ENCODE results near the gene PCNX3.

PCNX3 gene

DNA sequence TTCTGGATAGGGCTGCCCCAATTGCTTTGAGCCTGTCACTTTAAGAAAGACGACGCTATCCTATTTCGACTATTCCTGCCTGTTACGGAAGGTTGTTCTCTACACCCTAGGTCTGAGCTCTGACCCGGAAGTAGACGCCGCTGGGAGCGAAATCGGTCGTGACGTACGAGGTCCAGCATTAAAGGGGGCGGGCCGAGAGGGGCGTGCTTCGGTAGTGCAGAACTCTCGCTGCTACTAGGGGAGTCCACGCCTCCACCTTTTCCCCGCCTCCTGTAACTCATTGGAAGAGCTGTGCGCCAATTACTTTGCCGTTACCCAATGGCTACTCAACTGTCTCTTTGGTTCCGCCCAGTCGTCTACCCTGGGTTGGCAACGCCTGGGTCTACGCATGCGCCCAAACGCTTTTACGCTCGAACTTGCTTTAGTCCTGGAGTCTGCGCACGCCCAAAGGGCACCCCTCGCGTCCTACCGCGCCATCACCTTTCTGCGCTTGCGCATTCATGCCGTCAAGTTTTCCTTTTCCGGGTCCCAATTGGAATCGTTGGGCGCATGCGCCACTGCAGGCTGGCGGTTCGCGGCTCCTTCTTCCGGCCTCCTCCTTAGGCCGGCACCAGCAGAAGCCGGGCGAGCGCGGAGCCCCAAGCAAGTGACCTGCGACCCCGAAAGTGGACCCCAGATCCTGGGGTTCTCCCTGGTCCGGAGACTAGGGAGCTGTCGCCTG lies at the start of gene PCNX3:
TSS of gene PCNX3 (plus strand) at position 548 of the 721 bp plus-strand sequence. CDS start 536 bp downstream, outside the sequence.
- DNase-seq (ENCODE audit: low spot score) = peak; percentile 100

DNA sequence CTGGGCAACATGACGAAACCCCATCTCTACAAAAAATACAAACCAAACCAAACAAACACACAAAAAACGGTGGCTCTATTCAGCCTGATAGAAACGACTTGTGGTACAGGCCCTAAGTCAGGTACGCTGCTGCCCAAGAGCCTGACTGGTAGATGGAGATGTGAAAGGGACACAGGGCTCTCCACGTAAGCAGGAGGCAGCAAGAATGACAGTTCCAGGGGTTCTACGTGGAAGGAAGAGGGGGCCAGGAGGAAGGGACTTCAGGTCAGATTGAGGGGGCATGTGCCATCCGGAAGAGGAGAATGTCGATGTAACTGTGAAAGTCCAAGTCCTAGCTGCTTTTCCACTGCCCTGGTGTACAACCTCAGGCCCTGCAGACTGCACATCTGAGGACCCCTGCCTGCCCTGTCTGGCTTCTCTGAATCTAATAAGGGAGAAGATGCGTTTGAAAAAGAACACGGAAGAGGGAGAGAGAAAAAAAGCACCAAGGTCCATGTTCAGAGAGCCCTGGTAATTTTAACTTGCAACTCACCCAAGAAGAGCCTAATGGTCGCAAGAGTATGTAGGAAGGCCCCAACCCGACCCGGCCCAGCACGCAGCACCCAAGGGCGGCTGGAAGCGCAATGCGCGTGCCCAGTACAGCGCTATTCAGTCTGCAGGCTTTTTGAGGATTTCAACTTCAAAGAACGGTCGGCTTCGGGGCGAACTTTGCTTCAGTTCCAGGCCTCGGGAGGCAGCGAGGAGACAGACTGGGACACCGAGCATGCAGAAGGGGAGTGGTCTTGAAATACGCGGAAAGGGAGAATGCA lies 46.2 kb upstream of the PCNX3 start:
- in situ Hi-C loops (cut with MboI; ENCODE audit: low sequenced_read_pairs, unreplicated experiment) = no loop called here
- DNase-seq (ENCODE audit: low spot score) = no peak
- TF ChIP-seq, protein P1, sequence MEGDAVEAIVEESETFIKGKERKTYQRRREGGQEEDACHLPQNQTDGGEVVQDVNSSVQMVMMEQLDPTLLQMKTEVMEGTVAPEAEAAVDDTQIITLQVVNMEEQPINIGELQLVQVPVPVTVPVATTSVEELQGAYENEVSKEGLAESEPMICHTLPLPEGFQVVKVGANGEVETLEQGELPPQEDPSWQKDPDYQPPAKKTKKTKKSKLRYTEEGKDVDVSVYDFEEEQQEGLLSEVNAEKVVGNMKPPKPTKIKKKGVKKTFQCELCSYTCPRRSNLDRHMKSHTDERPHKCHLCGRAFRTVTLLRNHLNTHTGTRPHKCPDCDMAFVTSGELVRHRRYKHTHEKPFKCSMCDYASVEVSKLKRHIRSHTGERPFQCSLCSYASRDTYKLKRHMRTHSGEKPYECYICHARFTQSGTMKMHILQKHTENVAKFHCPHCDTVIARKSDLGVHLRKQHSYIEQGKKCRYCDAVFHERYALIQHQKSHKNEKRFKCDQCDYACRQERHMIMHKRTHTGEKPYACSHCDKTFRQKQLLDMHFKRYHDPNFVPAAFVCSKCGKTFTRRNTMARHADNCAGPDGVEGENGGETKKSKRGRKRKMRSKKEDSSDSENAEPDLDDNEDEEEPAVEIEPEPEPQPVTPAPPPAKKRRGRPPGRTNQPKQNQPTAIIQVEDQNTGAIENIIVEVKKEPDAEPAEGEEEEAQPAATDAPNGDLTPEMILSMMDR (IDR thresholded peaks at IDR 0.05; ENCODE audit: borderline replicate concordance, control extremely low read depth, extremely low read depth, insufficient read depth, missing control alignments) = no peak

More for the DNA sequence above, at the start of gene PCNX3:
- TF ChIP-seq, protein P1 (IDR thresholded peaks at IDR 0.05; ENCODE audit: borderline replicate concordance, control extremely low read depth, extremely low read depth, insufficient read depth, missing control alignments) = no peak
- in situ Hi-C loops (cut with MboI; ENCODE audit: low sequenced_read_pairs, unreplicated experiment) = no loop called here

DNA sequence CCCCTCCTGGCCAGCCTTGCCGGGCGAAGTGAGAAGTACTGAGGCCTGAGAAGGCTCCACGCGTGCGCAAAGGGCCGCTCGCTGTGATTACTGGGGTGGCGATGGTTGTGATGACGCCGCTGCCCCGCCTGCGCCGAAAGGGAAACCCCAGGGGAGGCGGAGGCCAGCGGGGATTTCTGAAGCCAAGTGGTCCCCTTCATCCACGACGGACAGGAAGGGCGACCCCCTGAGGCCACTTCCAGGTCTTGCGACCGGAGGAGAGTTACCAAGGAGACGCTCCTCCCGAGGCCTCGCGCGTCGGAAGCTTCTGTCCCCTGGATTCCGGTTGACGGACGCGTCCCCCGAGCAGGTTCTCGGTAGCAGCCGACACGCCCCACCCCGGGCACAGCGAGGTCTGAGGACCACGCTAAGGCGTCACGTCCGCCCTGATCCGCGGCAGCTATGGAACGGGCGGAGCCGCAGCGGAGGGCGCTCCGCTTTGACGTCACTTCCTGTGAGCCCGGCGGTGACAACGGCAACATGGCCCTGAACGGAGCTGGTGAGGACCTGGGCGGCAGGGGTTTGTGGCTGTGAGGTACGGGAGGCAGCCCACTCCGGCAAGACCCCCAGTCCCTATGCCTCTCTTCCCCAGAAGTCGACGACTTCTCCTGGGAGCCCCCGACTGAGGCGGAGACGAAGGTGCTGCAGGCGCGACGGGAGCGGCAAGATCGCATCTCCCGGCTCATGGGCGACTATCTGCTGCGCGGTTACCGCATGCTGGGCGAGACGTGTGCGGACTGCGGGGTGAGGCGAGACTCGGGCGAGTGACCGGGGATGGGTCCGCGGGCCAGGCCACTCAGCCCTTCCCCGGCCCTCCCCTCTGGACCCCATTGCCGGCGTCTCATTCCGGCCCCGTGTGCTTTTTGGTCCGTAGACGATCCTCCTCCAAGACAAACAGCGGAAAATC lies 45.3 kb upstream of the PCNX3 start, which contains the start of gene ZNRD2:
TSS of gene ZNRD2 (plus strand) at position 505 of the 946 bp plus-strand sequence. CDS start at position 520, 15 bp downstream.
- peak; percentile 97 for DNase-seq (ENCODE audit: low spot score)
- in situ Hi-C loops (cut with MboI; ENCODE audit: low sequenced_read_pairs, unreplicated experiment) = no loop called here
- TF ChIP-seq, protein P1 (IDR thresholded peaks at IDR 0.05; ENCODE audit: borderline replicate concordance, control extremely low read depth, extremely low read depth, insufficient read depth, missing control alignments) = peak; percentile 71

DNA sequence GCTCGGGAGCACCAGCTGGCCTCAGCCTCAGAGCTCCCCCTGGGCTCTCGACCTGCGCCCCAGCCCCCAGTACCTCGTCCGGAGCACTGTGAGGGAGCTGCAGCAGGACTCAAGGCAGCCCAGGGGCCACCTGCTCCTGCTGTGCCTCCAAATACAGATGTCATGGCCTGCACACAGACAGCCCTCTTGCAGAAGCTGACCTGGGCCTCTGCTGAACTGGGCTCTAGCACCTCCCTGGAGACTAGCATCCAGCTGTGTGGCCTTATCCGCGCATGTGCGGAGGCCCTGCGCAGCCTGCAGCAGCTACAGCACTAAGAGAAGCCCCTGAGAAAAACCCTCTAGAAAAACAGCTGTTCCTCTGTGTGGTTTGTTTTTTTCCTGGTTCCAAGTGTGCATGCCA lies 44.2 kb upstream of the PCNX3 start:
- in situ Hi-C loops (cut with MboI; ENCODE audit: low sequenced_read_pairs, unreplicated experiment) = no loop called here
- no peak for DNase-seq (ENCODE audit: low spot score)
- TF ChIP-seq, protein P1 (IDR thresholded peaks at IDR 0.05; ENCODE audit: borderline replicate concordance, control extremely low read depth, extremely low read depth, insufficient read depth, missing control alignments) = no peak

DNA sequence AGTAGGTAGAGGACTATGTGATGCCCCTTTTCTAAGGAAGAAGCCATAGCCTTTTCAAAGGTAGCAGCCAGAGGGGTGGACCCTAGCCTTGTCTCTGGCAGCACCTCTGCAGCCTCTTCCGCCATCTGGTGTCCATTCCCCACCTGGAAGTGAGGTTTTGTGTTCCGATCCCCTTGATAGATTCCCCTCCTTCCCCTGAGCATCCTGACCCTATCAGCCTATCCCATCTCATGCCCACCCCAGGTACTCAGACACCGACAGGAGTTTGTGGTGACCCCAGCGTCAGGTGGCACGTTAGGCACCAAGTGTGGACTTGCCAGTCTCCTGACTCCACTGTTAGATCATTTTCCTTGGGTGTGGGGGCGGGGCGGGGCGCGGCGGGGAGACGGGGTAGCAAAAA lies 43.6 kb upstream of the PCNX3 start:
- in situ Hi-C loops (cut with MboI; ENCODE audit: low sequenced_read_pairs, unreplicated experiment) = no loop called here
- TF ChIP-seq, protein P1 (IDR thresholded peaks at IDR 0.05; ENCODE audit: borderline replicate concordance, control extremely low read depth, extremely low read depth, insufficient read depth, missing control alignments) = peak; percentile 20
- no peak for DNase-seq (ENCODE audit: low spot score)
